ENCODE results near the gene TRPC5OS. TPM values are rescaled to one million over a fixed set of nuclear protein-coding genes. Genes with fewer than 3 reads are reported as not detected.

The TRPC5OS gene
- total RNA-seq, 4 donors from 2014 or later: 0.17 TPM; not detected in 3

- TF ChIP-seq CTCF (IDR thresholded peaks at IDR 0.05; ENCODE audit: low read depth): no peak
Observed at GRCh38 chrX:111869639-111870034, 6.3 kb upstream of the TRPC5OS start.

- TF ChIP-seq CTCF (IDR thresholded peaks at IDR 0.05; ENCODE audit: low read depth): no peak
Observed at GRCh38 chrX:111874241-111874640, 1.7 kb upstream of the TRPC5OS start.

GRCh38 chrX:111876646-111877045 lies 665 bp downstream of the TRPC5OS start:
- no peak for TF ChIP-seq CTCF (IDR thresholded peaks at IDR 0.05; ENCODE audit: low read depth)

- no peak for TF ChIP-seq CTCF (IDR thresholded peaks at IDR 0.05; ENCODE audit: low read depth)
Observed at GRCh38 chrX:111877681-111878080, 1.7 kb downstream of the TRPC5OS start.

- no peak for TF ChIP-seq CTCF (IDR thresholded peaks at IDR 0.05; ENCODE audit: low read depth)
Observed at GRCh38 chrX:111880735-111881134, 4.8 kb downstream of the TRPC5OS start.

- TF ChIP-seq CTCF (IDR thresholded peaks at IDR 0.05; ENCODE audit: low read depth): no peak
Observed at GRCh38 chrX:111881715-111882114, 5.7 kb downstream of the TRPC5OS start.

- no peak for TF ChIP-seq CTCF (IDR thresholded peaks at IDR 0.05; ENCODE audit: low read depth)
Observed at GRCh38 chrX:111886678-111887077, 10.7 kb downstream of the TRPC5OS start.

Data from subcutaneous adipose tissue (tissue), 4 donors.